ENCODE data around the gene STAM.

Gene STAM

DNA sequence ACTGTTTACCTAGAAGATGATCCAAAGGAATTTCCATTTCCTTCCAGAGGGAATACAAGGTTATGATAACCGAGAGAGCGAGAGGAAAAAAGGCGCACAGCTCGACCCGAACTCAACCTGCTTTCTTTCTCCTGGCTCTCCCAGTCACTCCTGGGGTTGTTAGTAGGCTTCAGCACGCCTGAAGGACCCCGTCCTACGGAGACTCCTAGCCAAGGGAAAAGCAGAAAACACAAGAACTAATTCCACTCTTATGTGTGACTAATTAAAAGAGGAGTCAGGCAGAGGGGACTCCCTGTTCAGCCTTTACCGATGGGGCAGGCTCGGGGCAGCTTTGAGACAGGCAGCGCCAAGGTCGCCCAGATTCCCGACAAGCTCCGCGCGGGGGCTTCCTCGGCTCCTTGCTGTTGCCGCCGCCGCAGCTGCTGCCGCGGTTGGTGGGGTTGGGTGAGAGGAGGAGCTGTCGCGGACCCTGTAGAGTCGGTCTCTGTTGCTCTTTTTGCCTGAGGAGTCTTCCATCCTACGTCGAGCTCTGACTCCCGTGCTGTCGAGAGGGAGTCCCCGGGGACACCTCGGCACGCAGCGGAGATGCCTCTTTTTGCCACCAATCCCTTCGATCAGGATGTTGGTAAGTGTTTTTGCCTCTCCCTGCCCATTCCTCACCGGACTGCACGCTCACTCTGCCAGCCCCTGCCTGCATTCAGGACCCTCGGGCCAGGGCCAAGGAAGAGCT lies at the start of gene STAM:
STAM (plus strand) TSS at position 397 of the 730 bp plus-strand sequence; CDS start at position 586, 189 bp downstream.
- no peak for TF ChIP-seq SUZ12 (IDR thresholded peaks at IDR 0.05)
- peak; percentile 41 for TF ChIP-seq ELF4 (IDR thresholded peaks at IDR 0.05)
- no peak for TF ChIP-seq ARNT (IDR thresholded peaks at IDR 0.05)
- TF ChIP-seq L3MBTL2 (conservative IDR thresholded peaks at IDR 0.05): peak; percentile 39
- peak; percentile 39; the same call in 1 of the 2 replicates for TF ChIP-seq PKNOX1 (IDR thresholded peaks at IDR 0.05)
- TF ChIP-seq CTBP1 (IDR thresholded peaks at IDR 0.05; ENCODE audit: borderline replicate concordance): no peak
- no peak for TF ChIP-seq HDGF (IDR thresholded peaks at IDR 0.05; ENCODE audit: borderline replicate concordance)
- TF ChIP-seq FOXK2 (IDR thresholded peaks at IDR 0.05): no peak
- no peak for TF ChIP-seq ZNF384 (IDR thresholded peaks at IDR 0.05)
- no peak for TF ChIP-seq SP1 (IDR thresholded peaks at IDR 0.05)
- no peak; the same call in none of the 2 replicates for TF ChIP-seq NFRKB (IDR thresholded peaks at IDR 0.05)
- no peak for TF ChIP-seq FOXA1 (IDR thresholded peaks at IDR 0.05)
- no peak for TF ChIP-seq FOXM1 (IDR thresholded peaks at IDR 0.05; ENCODE audit: borderline replicate concordance)
- TF ChIP-seq LEF1 (IDR thresholded peaks at IDR 0.05; ENCODE audit: borderline replicate concordance): no peak
- TF ChIP-seq BHLHE40 (IDR thresholded peaks at IDR 0.05; ENCODE audit: borderline replicate concordance): no peak
- no peak for TF ChIP-seq TARDBP (IDR thresholded peaks at IDR 0.05)
- ChIA-PET CTCF (interaction anchor here (0.6 kb wide), 1 partner anchor 12 kb away, joined by 3 read pairs; no protein-coding TSS in a partner anchor), POLR2A (interaction anchor here (0.7 to 3.0 kb wide), 22 partner anchors 9 to 529 kb away, joined by 3 to 46 read pairs (median 4); partner anchors contain the start of genes HACD1 and ST8SIA6)
- peak; percentile 87 for DNase-seq (ENCODE audit: extremely low spot score)

GRCh38 chr10:17597386-17597785 lies 46.6 kb upstream of the STAM start:
- DNase-seq (ENCODE audit: extremely low spot score): no peak
- ChIA-PET CTCF (no interaction called here), POLR2A (no interaction called here)
- TF ChIP-seq LEF1 (IDR thresholded peaks at IDR 0.05; ENCODE audit: borderline replicate concordance) (no peak), ARNT (IDR thresholded peaks at IDR 0.05) (no peak), SUZ12 (IDR thresholded peaks at IDR 0.05) (no peak)

DNA sequence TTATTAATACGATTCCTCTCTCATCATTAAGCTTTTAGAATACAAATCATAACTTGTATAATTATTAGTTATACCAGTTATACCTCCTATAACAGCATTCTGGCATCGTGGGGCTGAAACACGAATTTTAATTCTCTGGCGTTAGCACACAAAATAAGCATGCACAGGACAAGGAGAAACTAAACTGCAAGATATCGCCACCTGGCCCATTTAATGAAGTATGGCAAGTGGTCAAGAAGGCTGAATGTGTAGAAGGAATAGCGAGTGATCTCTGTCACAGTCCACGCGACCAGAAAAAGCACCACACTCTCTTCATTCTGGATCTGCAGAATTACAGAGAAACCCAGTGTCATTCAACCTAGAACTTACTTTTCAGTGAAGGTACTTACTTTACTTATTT lies 44.9 kb upstream of the STAM start:
- ChIA-PET CTCF (no interaction called here), POLR2A (no interaction called here)
- peak; percentile 38 for DNase-seq (ENCODE audit: extremely low spot score)
- TF ChIP-seq CTBP1 (IDR thresholded peaks at IDR 0.05; ENCODE audit: borderline replicate concordance) (no peak), FOXA1 (IDR thresholded peaks at IDR 0.05) (no peak), L3MBTL2 (conservative IDR thresholded peaks at IDR 0.05) (no peak), SP1 (IDR thresholded peaks at IDR 0.05) (no peak), ZNF384 (IDR thresholded peaks at IDR 0.05) (no peak), FOXM1 (IDR thresholded peaks at IDR 0.05; ENCODE audit: borderline replicate concordance) (no peak), FOXK2 (IDR thresholded peaks at IDR 0.05) (no peak), ARNT (IDR thresholded peaks at IDR 0.05) (no peak), HDGF (IDR thresholded peaks at IDR 0.05; ENCODE audit: borderline replicate concordance) (no peak)

GRCh38 chr10:17605936-17606335 lies 38.0 kb upstream of the STAM start:
- POLR2A ChIA-PET: interaction anchor here (0.9 kb wide), 1 partner anchor 12 kb away, joined by 3 read pairs; the partner anchor contains the start of gene HACD1
- no peak for DNase-seq (ENCODE audit: extremely low spot score)
- CTCF ChIA-PET: interaction anchor here (0.7 to 0.9 kb wide), 2 partner anchors 137 to 611 kb away, joined by 3 to 9 read pairs; no protein-coding TSS in a partner anchor
- TF ChIP-seq ELF4 (IDR thresholded peaks at IDR 0.05): no peak
- TF ChIP-seq FOXA1 (IDR thresholded peaks at IDR 0.05): no peak
- TF ChIP-seq BHLHE40 (IDR thresholded peaks at IDR 0.05; ENCODE audit: borderline replicate concordance): no peak
- no peak for TF ChIP-seq SP1 (IDR thresholded peaks at IDR 0.05)
- TF ChIP-seq L3MBTL2 (conservative IDR thresholded peaks at IDR 0.05): no peak
- no peak for TF ChIP-seq HDGF (IDR thresholded peaks at IDR 0.05; ENCODE audit: borderline replicate concordance)
- TF ChIP-seq CTBP1 (IDR thresholded peaks at IDR 0.05; ENCODE audit: borderline replicate concordance): no peak
- TF ChIP-seq ARNT (IDR thresholded peaks at IDR 0.05): no peak
- no peak for TF ChIP-seq FOXK2 (IDR thresholded peaks at IDR 0.05)
- TF ChIP-seq SUZ12 (IDR thresholded peaks at IDR 0.05): no peak
- no peak for TF ChIP-seq NFRKB (IDR thresholded peaks at IDR 0.05)
- no peak for TF ChIP-seq LEF1 (IDR thresholded peaks at IDR 0.05; ENCODE audit: borderline replicate concordance)
- TF ChIP-seq FOXM1 (IDR thresholded peaks at IDR 0.05; ENCODE audit: borderline replicate concordance): no peak
- no peak for TF ChIP-seq ZNF384 (IDR thresholded peaks at IDR 0.05)
- TF ChIP-seq PKNOX1 (IDR thresholded peaks at IDR 0.05): no peak
- TF ChIP-seq TARDBP (IDR thresholded peaks at IDR 0.05): no peak

- TF ChIP-seq FOXK2 (IDR thresholded peaks at IDR 0.05) (no peak), ARNT (IDR thresholded peaks at IDR 0.05) (no peak), BHLHE40 (IDR thresholded peaks at IDR 0.05; ENCODE audit: borderline replicate concordance) (no peak), L3MBTL2 (conservative IDR thresholded peaks at IDR 0.05) (no peak), PKNOX1 (IDR thresholded peaks at IDR 0.05) (no peak), NFRKB (IDR thresholded peaks at IDR 0.05) (no peak), FOXA1 (IDR thresholded peaks at IDR 0.05) (no peak), CTBP1 (IDR thresholded peaks at IDR 0.05; ENCODE audit: borderline replicate concordance) (no peak), HDGF (IDR thresholded peaks at IDR 0.05; ENCODE audit: borderline replicate concordance) (no peak), LEF1 (IDR thresholded peaks at IDR 0.05; ENCODE audit: borderline replicate concordance) (no peak), SP1 (IDR thresholded peaks at IDR 0.05) (no peak), ZNF384 (IDR thresholded peaks at IDR 0.05) (no peak), ELF4 (IDR thresholded peaks at IDR 0.05) (no peak), TARDBP (IDR thresholded peaks at IDR 0.05) (no peak), SUZ12 (IDR thresholded peaks at IDR 0.05) (no peak), FOXM1 (IDR thresholded peaks at IDR 0.05; ENCODE audit: borderline replicate concordance) (no peak)
- ChIA-PET CTCF (interaction anchor here (0.7 to 0.9 kb wide), 2 partner anchors 136 to 610 kb away, joined by 3 to 9 read pairs; no protein-coding TSS in a partner anchor), POLR2A (interaction anchor here (0.9 kb wide), 1 partner anchor 11 kb away, joined by 3 read pairs; the partner anchor contains the start of gene HACD1)
- DNase-seq (ENCODE audit: extremely low spot score): no peak
Observed at GRCh38 chr10:17606547-17607040, 37.4 kb upstream of the STAM start.

Data from HEK293T (cell line).